Ovary (tissue), 9 donors: ENCODE measurements around the gene ANKDD1A. TPM values are rescaled to one million over a fixed set of nuclear protein-coding genes. Genes with fewer than 3 reads are reported as not detected.

Experiments
- DNase-seq, 5 donors: peaks; one replicate each; pipeline ENCODE4 v3.0.0-alpha.2; 2019 to 2020
- H3K27ac ChIP-seq, 2 donors: fragments of 200-600 bp; one replicate each; pipeline versions ENCODE4 v1.5.1 to v1.8.0; 2019 to 2022
- H3K27me3 ChIP-seq: fragments of 200-600 bp; one replicate; pipeline ENCODE4 v1.8.0; 2022
- H3K36me3 ChIP-seq: fragments of 200-600 bp; sonication (generic); one replicate; pipeline ENCODE4 v1.5.1; 2019
- H3K4me1 ChIP-seq: one replicate; pipeline ENCODE4 v1.8.1; 2013; ENCODE audit warnings: mild to moderate bottlenecking, moderate library complexity; ENCODE audit not compliant: insufficient read depth
- H3K4me3 ChIP-seq: fragments of 200-600 bp; sonication (generic); one replicate; pipeline ENCODE4 v1.5.1; 2017
- H3K9me3 ChIP-seq, 2 donors: fragments of 200-600 bp in 1 of 2; sonication (generic) in 1 of 2; one replicate each; pipeline versions ENCODE4 v1.5.1 to v1.8.1; 2013 to 2019; ENCODE audit warnings: mild to moderate bottlenecking in 1 of 2, moderate library complexity in 1 of 2
- EP300 ChIP-seq: sonication (generic); formaldehyde crosslinking; IDR thresholded peaks from one replicate; pipeline ENCODE4 v1.6.1; 2017; ENCODE audit warnings: antibody characterized with exemption
- POLR2A ChIP-seq: fragments of 450-650 bp; IDR thresholded peaks from one replicate; pipeline ENCODE4 v1.6.1; 2017; ENCODE audit warnings: antibody characterized with exemption, mild to moderate bottlenecking, moderate library complexity
- WGBS, 3 donors: extraction: QIAGEN DNeasy Blood & Tissue Kit in 1 of 3; methylation state at CpG; one replicate each; pipeline versions ENCODE4 v1.1.5 to v1.1.7; 2013 to 2017; 5-methylcytosine and 5-hydroxymethylcytosine counted together
- intact Hi-C, 4 donors: fragments of 100-400 bp; cut with DNase I; formaldehyde crosslinking; loops; one replicate each; pipeline versions ENCODE4 v1.11.0 to v1.15.1; 2022 to 2023
- polyA plus RNA-seq, 2 donors: library from polyadenylated mRNA; stranded (reverse); fragments of 200-250 nt in 1 of 2; fragments of 350-450 nt in 1 of 2; fragmentation: Illumina TruSeq in 1 of 2; extraction: RNeasy Lipid Tissue Mini Kit (QIAGEN cat#74804) in 1 of 2; gene quantifications; one replicate each; pipeline ENCODE4 v1.2.3, GENCODE V29; 2013 to 2014
- total RNA-seq, 7 donors: library from RNA; depleted of rRNA in 2 of 7; stranded (reverse); fragments of >200 nt in 2 of 7; fragmentation: NEBNext Ultra II Directional in 3 of 7; extraction: Animal tissue kit (Norgen Biotek cat#: 25700) in 3 of 7; gene quantifications; one replicate each; pipeline versions ENCODE4 v1.1.0 to v1.2.4, GENCODE V29; 2016 to 2023
- TF ChIP-seq, protein P1 (sequence below), 3 donors: fragments of 450-650 bp in 2 of 3; fragments of 200-600 bp in 1 of 3; IDR thresholded peaks; one replicate each; pipeline versions ENCODE4 v1.5.1 to v1.8.0; 2016 to 2022; ENCODE audit warnings: antibody characterized with exemption in 3 of 3, mild to moderate bottlenecking in 1 of 3
- donor health status: DM: no; HTN: no; CAD: no; lungs with moderate emphysema.
- donor health status: DM: no; HTN: no; CAD: no.
- donor health status: Bipolar disorder and iron deficiency.
- donor health status: DM: yes; HTN: yes; CAD: no.
- donor health status: DM: no; HTN: no; CAD: no.
- donor health status: DM: yes; HTN: yes; CAD: no.

ANKDD1A gene
- total and polyA plus RNA-seq, 9 donors = 5.7 to 29.4 (median 10.2) TPM

DNA sequence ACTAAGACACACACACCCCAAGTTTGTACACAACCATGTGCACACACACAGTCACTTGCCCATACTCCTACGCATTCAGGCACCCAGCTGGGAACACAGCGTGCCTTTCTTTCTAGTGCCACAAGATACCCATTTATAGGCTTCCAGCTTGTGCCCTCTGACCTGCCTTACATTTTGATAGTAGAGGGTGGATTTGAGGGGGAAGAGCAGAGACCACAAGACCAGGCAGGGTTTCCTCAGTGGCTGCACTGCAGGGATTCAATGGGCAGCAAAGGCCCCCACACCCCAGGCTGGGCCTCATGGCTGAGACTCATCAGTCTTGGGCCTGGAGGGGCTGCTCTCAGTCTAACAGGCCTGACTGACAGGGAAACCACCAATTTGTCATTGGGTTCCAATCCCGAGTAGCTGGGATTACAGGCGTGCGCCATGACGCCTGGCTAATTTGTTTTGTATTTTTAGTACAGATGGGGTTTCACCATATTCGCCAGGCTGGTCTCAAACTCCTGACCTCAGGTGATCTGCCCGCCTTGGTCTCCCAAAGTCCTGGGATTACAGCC lies 18.8 kb upstream of the ANKDD1A start:
- TF ChIP-seq, protein P1, sequence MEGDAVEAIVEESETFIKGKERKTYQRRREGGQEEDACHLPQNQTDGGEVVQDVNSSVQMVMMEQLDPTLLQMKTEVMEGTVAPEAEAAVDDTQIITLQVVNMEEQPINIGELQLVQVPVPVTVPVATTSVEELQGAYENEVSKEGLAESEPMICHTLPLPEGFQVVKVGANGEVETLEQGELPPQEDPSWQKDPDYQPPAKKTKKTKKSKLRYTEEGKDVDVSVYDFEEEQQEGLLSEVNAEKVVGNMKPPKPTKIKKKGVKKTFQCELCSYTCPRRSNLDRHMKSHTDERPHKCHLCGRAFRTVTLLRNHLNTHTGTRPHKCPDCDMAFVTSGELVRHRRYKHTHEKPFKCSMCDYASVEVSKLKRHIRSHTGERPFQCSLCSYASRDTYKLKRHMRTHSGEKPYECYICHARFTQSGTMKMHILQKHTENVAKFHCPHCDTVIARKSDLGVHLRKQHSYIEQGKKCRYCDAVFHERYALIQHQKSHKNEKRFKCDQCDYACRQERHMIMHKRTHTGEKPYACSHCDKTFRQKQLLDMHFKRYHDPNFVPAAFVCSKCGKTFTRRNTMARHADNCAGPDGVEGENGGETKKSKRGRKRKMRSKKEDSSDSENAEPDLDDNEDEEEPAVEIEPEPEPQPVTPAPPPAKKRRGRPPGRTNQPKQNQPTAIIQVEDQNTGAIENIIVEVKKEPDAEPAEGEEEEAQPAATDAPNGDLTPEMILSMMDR (IDR thresholded peaks at IDR 0.05) = no peak
- TF ChIP-seq EP300 = no peak
- TF ChIP-seq POLR2A = no peak
- Histone ChIP-seq H3K27ac (no peak overlapping the region), H3K9me3 (no peaks in the 10 kb centered on the region), H3K4me3 (no peak overlapping the region), H3K4me1 (peaks cover 20% of the 10 kb centered on the region), H3K27me3 (no peaks in the 10 kb centered on the region), H3K36me3 (no peaks in the 10 kb centered on the region)
- WGBS, 3 donors = 93 to 95% (median 95%) methylated on average over 8 of the region's 8 CpGs
- intact Hi-C loops = loop anchor here in 2 of 4 donors (10.0 kb wide), 2 partner anchors 48 to 158 kb away; partner anchors contain the start of gene PLEKHO2 (in 1 of the 2)
- no peak for DNase-seq

DNA sequence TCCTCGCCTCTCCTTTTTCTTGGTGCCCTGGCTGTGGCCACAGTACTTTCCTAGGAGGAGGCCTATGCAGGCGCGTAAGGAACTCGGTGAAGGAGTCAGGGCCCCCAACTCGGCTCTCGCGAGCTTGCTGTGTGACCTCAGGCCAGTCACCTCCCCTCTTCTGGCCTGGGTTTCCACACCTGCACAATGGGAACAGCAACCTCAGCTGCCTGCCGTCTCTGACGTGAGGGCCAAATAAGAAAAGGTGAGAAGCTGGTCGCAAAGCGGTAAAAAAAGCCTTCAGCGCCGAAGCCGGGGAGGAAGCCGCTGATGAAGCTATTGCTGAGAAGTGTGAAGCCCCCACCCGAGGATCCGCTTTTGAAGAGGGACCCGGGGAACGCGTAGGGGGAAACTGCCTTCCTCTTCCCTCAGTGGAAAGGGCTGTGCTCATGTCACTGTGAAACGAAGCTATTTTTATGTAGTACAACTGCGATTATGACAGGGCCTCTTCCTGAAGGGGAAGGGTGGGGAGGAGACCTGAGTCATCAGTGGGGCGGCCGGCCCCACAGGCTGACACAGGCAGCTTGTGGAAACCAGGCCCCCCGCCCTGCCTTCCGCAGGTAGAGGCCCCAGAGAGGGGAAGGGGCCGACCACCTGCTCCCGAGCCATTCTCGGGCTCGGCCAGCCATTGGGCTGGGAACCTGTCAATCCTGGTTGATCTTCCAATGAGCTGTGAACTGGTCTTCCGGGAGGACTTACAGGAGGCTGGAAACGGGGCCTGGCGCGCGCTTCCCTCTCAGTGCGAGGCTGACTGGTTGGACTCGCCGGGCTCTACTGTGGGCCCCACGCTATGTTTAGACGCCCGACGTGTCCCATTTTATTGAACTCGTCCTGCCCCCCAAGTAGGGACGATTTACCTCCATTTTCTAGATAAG lies 18.0 kb upstream of the ANKDD1A start:
- WGBS, 3 donors = 35% methylated on average over 42 to 44 of the region's 44 CpGs
- intact Hi-C loops = loop anchor here in 2 of 4 donors (10.0 kb wide), 2 partner anchors 49 to 159 kb away; partner anchors contain the start of gene PLEKHO2 (in 1 of the 2)
- peak overlapping the region in 1 of 2 donors; percentile 36 for H3K27ac ChIP-seq
- TF ChIP-seq POLR2A (peak; percentile 38), EP300 (no peak)
- no peaks in the 10 kb centered on the region for H3K36me3 ChIP-seq
- H3K4me3 ChIP-seq = peak overlapping the region; percentile 19
- no peaks in the 10 kb centered on the region for H3K9me3 ChIP-seq
- no peaks in the 10 kb centered on the region for H3K27me3 ChIP-seq
- peaks cover 20% of the 10 kb centered on the region for H3K4me1 ChIP-seq
- DNase-seq = peak; percentile 89 to 94 (median 91)

DNA sequence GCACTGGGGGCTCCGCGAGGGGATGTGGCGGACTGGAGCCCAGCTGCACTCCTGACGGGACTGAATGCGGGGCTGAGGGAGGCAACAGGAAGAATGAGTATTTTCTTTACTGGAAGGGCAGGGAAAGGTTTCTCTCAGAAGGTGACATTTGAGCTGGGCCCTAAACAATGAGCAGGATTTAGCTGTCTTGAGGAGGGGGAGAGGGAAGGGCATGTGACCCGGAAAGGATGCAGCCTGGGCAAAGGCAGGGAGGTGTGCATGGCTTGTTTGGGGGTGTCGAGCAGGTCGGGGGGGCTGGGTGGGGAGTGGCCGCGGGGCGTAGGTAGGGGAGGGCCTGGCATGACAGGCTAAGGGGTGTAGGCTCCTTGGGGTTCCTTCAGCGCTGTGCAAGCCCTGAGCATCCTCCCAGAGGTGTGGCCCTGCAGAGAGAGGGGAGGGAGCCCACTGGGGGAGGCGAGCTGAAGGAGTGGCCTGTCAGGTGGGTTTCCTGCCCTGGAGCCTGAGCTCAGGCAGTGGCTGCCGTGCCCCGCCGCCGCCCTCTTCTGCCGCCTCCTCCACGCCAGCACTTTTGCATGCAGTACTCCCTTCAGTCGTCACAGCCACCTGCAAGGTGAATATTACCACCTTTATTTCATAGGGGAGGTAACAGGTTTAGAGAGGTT lies 17.2 kb upstream of the ANKDD1A start:
- no peaks in the 10 kb centered on the region for H3K9me3 ChIP-seq
- TF ChIP-seq EP300 = no peak
- TF ChIP-seq, protein P1 (IDR thresholded peaks at IDR 0.05) = no peak
- TF ChIP-seq POLR2A = no peak
- peaks cover 20% of the 10 kb centered on the region for H3K4me1 ChIP-seq
- no peak for DNase-seq
- H3K36me3 ChIP-seq = no peaks in the 10 kb centered on the region
- 52 to 57% (median 56%) methylated on average over 20 of the region's 20 CpGs for WGBS, 3 donors
- peak overlapping the region in 1 of 2 donors; percentile 36 for H3K27ac ChIP-seq
- intact Hi-C loops = loop anchor here in 2 of 4 donors (5.0 to 10.0 kb wide), 3 partner anchors 50 to 160 kb away; partner anchors contain the start of gene PLEKHO2 (in 2 of the 2)
- no peaks in the 10 kb centered on the region for H3K27me3 ChIP-seq
- H3K4me3 ChIP-seq = peak overlapping the region; percentile 19

DNA sequence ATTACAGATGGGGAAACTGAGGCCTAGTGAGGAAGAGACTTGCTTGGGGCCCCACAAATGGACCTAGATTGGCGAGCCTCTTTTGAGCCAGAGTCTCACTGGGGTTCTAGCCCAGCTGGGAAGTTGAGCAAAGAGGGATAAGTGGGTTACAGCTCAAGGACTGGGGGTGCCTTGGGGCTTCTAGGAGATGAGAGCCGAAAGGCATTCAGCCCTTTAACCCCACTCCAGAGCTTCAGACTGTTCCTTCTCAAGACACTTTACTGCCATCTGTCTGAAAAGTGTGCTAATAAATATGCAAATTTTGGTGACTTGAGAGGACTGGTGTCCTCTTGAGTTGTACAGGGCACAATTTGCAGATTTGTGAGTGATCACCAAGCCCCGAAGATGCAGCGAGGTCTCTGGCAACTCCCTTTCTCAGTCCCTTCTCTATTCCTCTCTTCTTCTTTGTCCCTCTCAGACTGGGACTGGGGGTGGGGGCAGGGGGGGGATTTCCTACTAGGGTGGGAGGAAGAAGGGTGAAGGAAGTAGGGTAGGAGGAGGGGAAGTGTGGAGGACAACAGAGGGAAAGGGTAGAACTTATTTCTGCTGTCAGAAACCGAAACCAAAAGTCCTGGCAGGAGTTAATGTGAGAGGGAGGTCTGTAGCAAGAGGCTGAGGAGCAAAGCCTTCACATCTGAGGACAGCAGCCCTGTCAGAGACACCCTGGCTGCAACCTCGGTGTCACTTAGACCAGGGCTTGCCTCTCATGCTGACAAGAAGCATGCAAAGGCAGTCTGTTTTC lies 16.2 kb upstream of the ANKDD1A start:
- TF ChIP-seq EP300 (no peak), POLR2A (no peak)
- TF ChIP-seq, protein P1 (IDR thresholded peaks at IDR 0.05) = no peak
- H3K36me3 ChIP-seq = no peaks in the 10 kb centered on the region
- no peak overlapping the region for H3K4me3 ChIP-seq
- WGBS, 3 donors = 42 to 51% (median 50%) methylated on average over 6 of the region's 6 CpGs
- no peaks in the 10 kb centered on the region for H3K9me3 ChIP-seq
- no peaks in the 10 kb centered on the region for H3K27me3 ChIP-seq
- intact Hi-C loops = loop anchor here in 2 of 4 donors (5.0 to 10.0 kb wide), 3 partner anchors 51 to 161 kb away; partner anchors contain the start of gene PLEKHO2 (in 2 of the 2)
- DNase-seq = no peak
- peak overlapping the region in 1 of 2 donors; percentile 42 for H3K27ac ChIP-seq
- H3K4me1 ChIP-seq = peaks cover 20% of the 10 kb centered on the region
